ENCODE data around the gene SLC25A21.

DNA sequence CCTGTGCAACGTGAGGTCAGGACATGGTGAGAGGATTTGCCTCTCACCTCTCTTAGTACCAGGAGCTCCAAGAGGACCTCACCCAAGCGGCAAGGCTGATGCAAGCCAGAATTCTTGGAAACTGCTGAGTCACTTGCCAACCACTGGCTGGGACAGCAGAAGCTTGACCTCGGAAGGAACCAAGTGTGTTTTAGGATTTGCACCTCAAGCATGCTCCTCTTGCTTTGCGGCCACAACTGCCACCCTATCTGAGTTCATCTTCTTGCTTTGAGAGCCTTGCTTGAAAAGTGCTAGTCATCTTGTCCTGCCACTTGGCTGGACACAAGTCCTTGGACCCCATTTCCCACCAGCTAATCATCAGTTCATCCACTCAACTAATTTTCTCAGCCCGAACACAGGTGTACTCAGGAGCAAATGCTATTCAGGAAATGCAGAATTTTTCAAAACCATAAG is 195.8 kb downstream of the SLC25A21 start:
- TF ChIP-seq POLR2AphosphoS5 (IDR thresholded peaks at IDR 0.05; ENCODE audit: low read depth, low read length): no peak
- TF ChIP-seq, protein P1, sequence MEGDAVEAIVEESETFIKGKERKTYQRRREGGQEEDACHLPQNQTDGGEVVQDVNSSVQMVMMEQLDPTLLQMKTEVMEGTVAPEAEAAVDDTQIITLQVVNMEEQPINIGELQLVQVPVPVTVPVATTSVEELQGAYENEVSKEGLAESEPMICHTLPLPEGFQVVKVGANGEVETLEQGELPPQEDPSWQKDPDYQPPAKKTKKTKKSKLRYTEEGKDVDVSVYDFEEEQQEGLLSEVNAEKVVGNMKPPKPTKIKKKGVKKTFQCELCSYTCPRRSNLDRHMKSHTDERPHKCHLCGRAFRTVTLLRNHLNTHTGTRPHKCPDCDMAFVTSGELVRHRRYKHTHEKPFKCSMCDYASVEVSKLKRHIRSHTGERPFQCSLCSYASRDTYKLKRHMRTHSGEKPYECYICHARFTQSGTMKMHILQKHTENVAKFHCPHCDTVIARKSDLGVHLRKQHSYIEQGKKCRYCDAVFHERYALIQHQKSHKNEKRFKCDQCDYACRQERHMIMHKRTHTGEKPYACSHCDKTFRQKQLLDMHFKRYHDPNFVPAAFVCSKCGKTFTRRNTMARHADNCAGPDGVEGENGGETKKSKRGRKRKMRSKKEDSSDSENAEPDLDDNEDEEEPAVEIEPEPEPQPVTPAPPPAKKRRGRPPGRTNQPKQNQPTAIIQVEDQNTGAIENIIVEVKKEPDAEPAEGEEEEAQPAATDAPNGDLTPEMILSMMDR (IDR thresholded peaks at IDR 0.05): no peak
- TF ChIP-seq, protein P2, sequence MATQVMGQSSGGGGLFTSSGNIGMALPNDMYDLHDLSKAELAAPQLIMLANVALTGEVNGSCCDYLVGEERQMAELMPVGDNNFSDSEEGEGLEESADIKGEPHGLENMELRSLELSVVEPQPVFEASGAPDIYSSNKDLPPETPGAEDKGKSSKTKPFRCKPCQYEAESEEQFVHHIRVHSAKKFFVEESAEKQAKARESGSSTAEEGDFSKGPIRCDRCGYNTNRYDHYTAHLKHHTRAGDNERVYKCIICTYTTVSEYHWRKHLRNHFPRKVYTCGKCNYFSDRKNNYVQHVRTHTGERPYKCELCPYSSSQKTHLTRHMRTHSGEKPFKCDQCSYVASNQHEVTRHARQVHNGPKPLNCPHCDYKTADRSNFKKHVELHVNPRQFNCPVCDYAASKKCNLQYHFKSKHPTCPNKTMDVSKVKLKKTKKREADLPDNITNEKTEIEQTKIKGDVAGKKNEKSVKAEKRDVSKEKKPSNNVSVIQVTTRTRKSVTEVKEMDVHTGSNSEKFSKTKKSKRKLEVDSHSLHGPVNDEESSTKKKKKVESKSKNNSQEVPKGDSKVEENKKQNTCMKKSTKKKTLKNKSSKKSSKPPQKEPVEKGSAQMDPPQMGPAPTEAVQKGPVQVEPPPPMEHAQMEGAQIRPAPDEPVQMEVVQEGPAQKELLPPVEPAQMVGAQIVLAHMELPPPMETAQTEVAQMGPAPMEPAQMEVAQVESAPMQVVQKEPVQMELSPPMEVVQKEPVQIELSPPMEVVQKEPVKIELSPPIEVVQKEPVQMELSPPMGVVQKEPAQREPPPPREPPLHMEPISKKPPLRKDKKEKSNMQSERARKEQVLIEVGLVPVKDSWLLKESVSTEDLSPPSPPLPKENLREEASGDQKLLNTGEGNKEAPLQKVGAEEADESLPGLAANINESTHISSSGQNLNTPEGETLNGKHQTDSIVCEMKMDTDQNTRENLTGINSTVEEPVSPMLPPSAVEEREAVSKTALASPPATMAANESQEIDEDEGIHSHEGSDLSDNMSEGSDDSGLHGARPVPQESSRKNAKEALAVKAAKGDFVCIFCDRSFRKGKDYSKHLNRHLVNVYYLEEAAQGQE (IDR thresholded peaks at IDR 0.05; ENCODE audit: insufficient read depth in 1 of 2, low read depth in 2 of 2, low read length in 1 of 2): no peak
- TF ChIP-seq SIN3A (IDR thresholded peaks at IDR 0.05; ENCODE audit: borderline replicate concordance, insufficient read depth, low read depth, low read length): no peak
- no peak for TF ChIP-seq TCF7L2 (IDR thresholded peaks at IDR 0.05; ENCODE audit: low read depth, low read length)
